Heart left ventricle (tissue), 13 donors: ENCODE data around the gene PPIP5K2.

Experiments used
- POLR2A ChIP-seq, 2 donors: fragments of 450-650 bp; IDR thresholded peaks; one replicate each; pipeline ENCODE4 v1.6.1; 2017; ENCODE audit warnings: antibody characterized with exemption in 2 of 2, mild to moderate bottlenecking in 2 of 2, moderate library complexity in 2 of 2
- TF ChIP-seq, protein P1 (sequence below), 12 donors: fragments of 200-600 bp; sonication (generic) in 4 of 12; IDR thresholded peaks; one replicate each; pipeline versions ENCODE4 v1.5.0 to v1.8.0; 2018 to 2022; ENCODE audit warnings: antibody characterized with exemption in 12 of 12, mild to moderate bottlenecking in 5 of 12
- donor health status: ischemic (EF 13 %, LVEDD 7.1; RV severe dilation, severe dysfunction).
- donor health status: DM: no; HTN: yes; CAD: no.
- donor health status: DM: no; HTN: no; CAD: no.
- donor health status: ischemic (EF 25% LVEDD 6.9; RV normal size, moderate dysfunction).
- donor health status: ischemic (EF 25% LVEDD 5.7; RV mildly dilated, moderate dysfunction).
- donor health status: ischemic (EF 35%, LVEDD 5.7; RV mildly dilated, moderate dysfunction).
- donor health status: nonischemic (EF 11% LVEDD 7.7; RV severe dilation, severe dysfunction).
- donor health status: DM: yes; HTN: yes; CAD: no.
- donor health status: PGD.
- donor health status: ischemic (EF 29% LVEDD 5.4; RV normal size, mild dysfunction).
- donor health status: nonischemic (EF 23%, LVEDD 6.1; RV moderate dilation, normal function).

DNA sequence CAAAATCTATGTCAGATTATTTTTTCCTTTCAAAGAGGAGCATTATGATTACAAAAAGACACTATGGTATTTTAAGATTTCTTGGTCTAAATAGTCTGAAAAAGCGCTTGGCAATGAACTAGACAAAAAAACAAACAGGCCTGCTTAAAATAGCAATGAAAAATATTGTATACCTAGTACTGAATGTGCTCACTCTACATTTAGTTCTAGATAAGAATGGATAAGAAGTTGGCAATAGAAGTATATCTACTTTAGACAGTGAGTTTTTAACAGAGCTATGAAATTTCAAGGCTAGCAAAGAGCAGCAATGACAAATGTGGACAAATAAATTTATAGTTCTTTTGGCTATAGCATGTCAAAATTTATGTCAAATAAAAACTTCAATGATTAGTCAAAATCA is 26.4 kb upstream of the PPIP5K2 start:
- TF ChIP-seq POLR2A (IDR thresholded peaks at IDR 0.05) = no peak
- TF ChIP-seq, protein P1, sequence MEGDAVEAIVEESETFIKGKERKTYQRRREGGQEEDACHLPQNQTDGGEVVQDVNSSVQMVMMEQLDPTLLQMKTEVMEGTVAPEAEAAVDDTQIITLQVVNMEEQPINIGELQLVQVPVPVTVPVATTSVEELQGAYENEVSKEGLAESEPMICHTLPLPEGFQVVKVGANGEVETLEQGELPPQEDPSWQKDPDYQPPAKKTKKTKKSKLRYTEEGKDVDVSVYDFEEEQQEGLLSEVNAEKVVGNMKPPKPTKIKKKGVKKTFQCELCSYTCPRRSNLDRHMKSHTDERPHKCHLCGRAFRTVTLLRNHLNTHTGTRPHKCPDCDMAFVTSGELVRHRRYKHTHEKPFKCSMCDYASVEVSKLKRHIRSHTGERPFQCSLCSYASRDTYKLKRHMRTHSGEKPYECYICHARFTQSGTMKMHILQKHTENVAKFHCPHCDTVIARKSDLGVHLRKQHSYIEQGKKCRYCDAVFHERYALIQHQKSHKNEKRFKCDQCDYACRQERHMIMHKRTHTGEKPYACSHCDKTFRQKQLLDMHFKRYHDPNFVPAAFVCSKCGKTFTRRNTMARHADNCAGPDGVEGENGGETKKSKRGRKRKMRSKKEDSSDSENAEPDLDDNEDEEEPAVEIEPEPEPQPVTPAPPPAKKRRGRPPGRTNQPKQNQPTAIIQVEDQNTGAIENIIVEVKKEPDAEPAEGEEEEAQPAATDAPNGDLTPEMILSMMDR (IDR thresholded peaks at IDR 0.05) = no peak
